OCI-LY1 (cell line): ENCODE results near the gene PRDM15.

Experiments used
- H2AFZ ChIP-seq: fragments of 200-600 bp; sonication (generic), shearing (Covaris generic); 2 replicates; pipeline ENCODE4 v1.6.0; 2014; ENCODE audit warnings: antibody characterized with exemption, mild to moderate bottlenecking, low read length
- H3F3A ChIP-seq: fragments of 200-600 bp; sonication (generic), shearing (Covaris generic); 2 replicates; pipeline ENCODE4 v1.6.0; 2014; ENCODE audit warnings: mild to moderate bottlenecking, antibody characterized with exemption, low read length, moderate library complexity; ENCODE audit not compliant: insufficient read depth
- H3K27ac ChIP-seq: fragments of 200-600 bp; sonication (generic); 2 replicates; pipeline ENCODE4 v1.5.1; 2014; ENCODE audit warnings: low read length, mixed run types, mild to moderate bottlenecking, low read depth; ENCODE audit not compliant: poor library complexity, severe bottlenecking
- H3K27me3 ChIP-seq: fragments of 200-600 bp; sonication (generic); 2 replicates; pipeline ENCODE4 v1.6.0; 2014; ENCODE audit warnings: antibody characterized with exemption, mild to moderate bottlenecking, low read length, moderate library complexity; ENCODE audit not compliant: insufficient read depth
- H3K36me3 ChIP-seq: fragments of 200-600 bp; sonication (generic); 2 replicates; pipeline ENCODE4 v1.6.1; 2014; ENCODE audit warnings: mild to moderate bottlenecking, antibody characterized with exemption, low read length, moderate library complexity, mixed read lengths; ENCODE audit not compliant: insufficient read depth
- H3K4me1 ChIP-seq: fragments of 200-600 bp; sonication (generic); 2 replicates; pipeline ENCODE4 v1.5.1; 2014; ENCODE audit warnings: mild to moderate bottlenecking, low read length, moderate library complexity; ENCODE audit not compliant: insufficient read depth, severe bottlenecking
- H3K4me2 ChIP-seq: fragments of 200-600 bp; sonication (generic), shearing (Covaris generic); 2 replicates; pipeline ENCODE4 v1.6.1; 2014; ENCODE audit warnings: low read length
- H3K4me3 ChIP-seq: fragments of 200-600 bp; sonication (generic); 2 replicates; pipeline ENCODE4 v1.5.1; 2014; ENCODE audit warnings: low read length, low read depth, mild to moderate bottlenecking, mixed read lengths; ENCODE audit not compliant: poor library complexity, severe bottlenecking
- H3K79me2 ChIP-seq: fragments of 200-600 bp; shearing (Covaris generic); 2 replicates; pipeline ENCODE4 v1.6.1; 2016; ENCODE audit warnings: mixed run types, low read length, mixed read lengths; ENCODE audit not compliant: insufficient read depth
- H3K9ac ChIP-seq: fragments of 200-600 bp; sonication (generic), shearing (Covaris generic); 2 replicates; pipeline ENCODE4 v1.6.1; 2014; ENCODE audit warnings: mild to moderate bottlenecking, low read length, mixed read lengths
- H3K9me2 ChIP-seq: fragments of 200-600 bp; sonication (generic), shearing (Covaris generic); 2 replicates; pipeline ENCODE4 v1.6.1; 2014; ENCODE audit warnings: low read depth, mild to moderate bottlenecking, low read length, mixed read lengths
- H3K9me3 ChIP-seq: fragments of 200-600 bp; shearing (Covaris generic); 2 replicates; pipeline ENCODE4 v1.6.1; 2014; ENCODE audit warnings: low read length, mixed read lengths
- H4K20me1 ChIP-seq: fragments of 200-600 bp; sonication (generic), shearing (Covaris generic); 2 replicates; pipeline ENCODE4 v1.6.0; 2016; ENCODE audit warnings: mild to moderate bottlenecking, low read length; ENCODE audit not compliant: insufficient read depth
- EZH2 ChIP-seq: fragments of 200-600 bp; sonication (generic), shearing (Covaris generic); IDR thresholded peaks from 2 replicates; pipeline ENCODE4 v1.8.0; 2017; ENCODE audit warnings: borderline replicate concordance, mixed run types, mild to moderate bottlenecking, antibody characterized with exemption, low read length, moderate library complexity, mixed read lengths
- TF ChIP-seq, protein P1 (sequence below): fragments of 200-600 bp; sonication (generic), shearing (Covaris generic); IDR thresholded peaks from 2 replicates; pipeline ENCODE4 v1.5.1; 2017; ENCODE audit warnings: mild to moderate bottlenecking, antibody characterized with exemption, low read length, moderate library complexity, mixed read lengths

Gene PRDM15

DNA sequence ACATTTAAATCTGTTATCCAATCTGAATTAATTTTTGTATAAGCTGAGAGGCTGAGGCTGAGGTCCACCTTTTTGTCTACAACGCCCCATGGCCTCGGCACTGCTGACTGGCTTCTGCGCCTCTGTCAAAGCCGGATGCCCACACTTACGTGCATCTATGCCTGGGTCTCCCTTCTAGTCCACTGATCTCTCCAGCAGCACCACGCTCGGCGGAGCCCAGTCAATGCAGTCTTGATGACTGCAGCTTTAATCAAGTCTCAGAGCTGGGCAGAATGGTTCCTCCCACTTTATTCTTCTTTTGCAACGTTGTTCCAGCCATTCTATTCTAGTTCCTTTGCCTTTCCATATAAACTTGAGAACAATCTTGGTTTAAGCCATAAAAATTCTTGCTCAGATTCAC is 9.4 kb downstream of the PRDM15 start:
- H3K9ac ChIP-seq: peak overlapping the region; percentile 91
- peak overlapping the region; percentile 100 for H3K27ac ChIP-seq
- H3K36me3 ChIP-seq: no peaks in the 10 kb centered on the region
- peaks cover 8% of the 10 kb centered on the region; the same call in 1 of the 2 replicates for H3F3A ChIP-seq
- TF ChIP-seq, protein P1, sequence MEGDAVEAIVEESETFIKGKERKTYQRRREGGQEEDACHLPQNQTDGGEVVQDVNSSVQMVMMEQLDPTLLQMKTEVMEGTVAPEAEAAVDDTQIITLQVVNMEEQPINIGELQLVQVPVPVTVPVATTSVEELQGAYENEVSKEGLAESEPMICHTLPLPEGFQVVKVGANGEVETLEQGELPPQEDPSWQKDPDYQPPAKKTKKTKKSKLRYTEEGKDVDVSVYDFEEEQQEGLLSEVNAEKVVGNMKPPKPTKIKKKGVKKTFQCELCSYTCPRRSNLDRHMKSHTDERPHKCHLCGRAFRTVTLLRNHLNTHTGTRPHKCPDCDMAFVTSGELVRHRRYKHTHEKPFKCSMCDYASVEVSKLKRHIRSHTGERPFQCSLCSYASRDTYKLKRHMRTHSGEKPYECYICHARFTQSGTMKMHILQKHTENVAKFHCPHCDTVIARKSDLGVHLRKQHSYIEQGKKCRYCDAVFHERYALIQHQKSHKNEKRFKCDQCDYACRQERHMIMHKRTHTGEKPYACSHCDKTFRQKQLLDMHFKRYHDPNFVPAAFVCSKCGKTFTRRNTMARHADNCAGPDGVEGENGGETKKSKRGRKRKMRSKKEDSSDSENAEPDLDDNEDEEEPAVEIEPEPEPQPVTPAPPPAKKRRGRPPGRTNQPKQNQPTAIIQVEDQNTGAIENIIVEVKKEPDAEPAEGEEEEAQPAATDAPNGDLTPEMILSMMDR: no peak
- TF ChIP-seq EZH2: no peak
- no peaks in the 10 kb centered on the region for H4K20me1 ChIP-seq
- peak overlapping the region; percentile 71 for H3K4me2 ChIP-seq
- peaks cover 100% of the 10 kb centered on the region for H3K4me1 ChIP-seq
- H3K79me2 ChIP-seq: no peaks in the 10 kb centered on the region
- H3K9me2 ChIP-seq: no peaks in the 10 kb centered on the region
- H3K4me3 ChIP-seq: peak overlapping the region; percentile 56
- H3K27me3 ChIP-seq: no peaks in the 10 kb centered on the region
- no peak overlapping the region for H2AFZ ChIP-seq
- H3K9me3 ChIP-seq: no peaks in the 10 kb centered on the region

DNA sequence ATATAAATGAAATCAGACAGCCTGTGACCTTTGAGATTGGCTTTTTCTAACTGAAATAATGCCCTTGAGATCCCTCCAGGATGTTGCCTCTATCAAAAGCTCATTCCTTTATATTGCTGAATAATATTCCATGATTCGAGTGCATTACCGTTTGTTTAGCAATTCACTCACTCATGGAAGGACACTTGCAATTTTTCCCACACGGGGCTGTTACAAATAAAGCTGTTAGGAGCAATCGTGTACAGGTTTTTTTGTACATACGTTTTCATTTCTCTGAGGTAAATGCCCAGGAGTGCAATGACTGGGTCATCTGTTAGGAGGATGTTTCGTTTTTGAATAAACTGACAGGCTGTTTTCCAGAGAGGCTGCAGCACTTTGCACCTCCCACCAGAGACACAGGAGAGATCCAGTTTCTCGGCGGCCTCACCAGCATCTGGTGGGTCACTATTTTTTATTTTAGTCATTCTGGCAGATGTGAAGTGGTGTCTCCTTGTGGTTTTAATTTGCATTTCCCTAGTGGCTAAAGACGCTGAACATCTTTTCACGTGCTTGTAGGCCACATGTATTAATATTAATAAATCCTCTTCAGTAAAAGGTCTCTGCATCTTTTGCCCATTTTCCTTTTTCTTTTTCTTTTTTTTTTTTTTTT is 11.0 kb downstream of the PRDM15 start:
- H3K79me2 ChIP-seq: no peaks in the 10 kb centered on the region
- H3K27me3 ChIP-seq: no peaks in the 10 kb centered on the region
- H2AFZ ChIP-seq: no peak overlapping the region
- H3K9me2 ChIP-seq: no peaks in the 10 kb centered on the region
- TF ChIP-seq, protein P1: no peak
- TF ChIP-seq EZH2: no peak
- H3K4me3 ChIP-seq: peak overlapping the region; percentile 57
- no peaks in the 10 kb centered on the region for H3K36me3 ChIP-seq
- H3K4me2 ChIP-seq: peak overlapping the region; percentile 71
- H3K9me3 ChIP-seq: no peaks in the 10 kb centered on the region
- H3F3A ChIP-seq: peaks cover 11% of the 10 kb centered on the region
- peak overlapping the region; percentile 97 for H3K9ac ChIP-seq
- H4K20me1 ChIP-seq: no peaks in the 10 kb centered on the region
- peaks cover 100% of the 10 kb centered on the region for H3K4me1 ChIP-seq
- H3K27ac ChIP-seq: peak overlapping the region; percentile 100

DNA sequence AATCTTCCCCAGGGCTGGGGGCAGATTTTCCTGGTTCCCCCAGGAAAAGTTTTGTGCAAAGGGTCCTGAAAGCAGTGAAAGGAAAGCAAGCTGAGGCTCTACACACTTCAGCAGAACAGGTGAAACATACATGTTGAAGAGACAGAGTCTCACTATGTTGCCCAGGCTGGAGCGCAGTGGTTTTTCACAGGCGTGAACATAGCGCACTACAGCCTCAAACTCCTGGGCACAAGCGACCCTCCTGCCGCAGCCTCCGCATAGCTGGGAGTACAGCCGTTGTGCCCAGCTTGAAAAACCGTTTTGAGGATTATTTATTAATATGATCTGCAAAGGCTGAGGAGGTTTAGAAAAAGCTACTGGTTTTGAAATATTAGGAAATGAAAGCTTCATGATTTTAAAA is 11.8 kb downstream of the PRDM15 start:
- peaks cover 12% of the 10 kb centered on the region for H3F3A ChIP-seq
- peak overlapping the region; percentile 71 for H3K4me2 ChIP-seq
- H4K20me1 ChIP-seq: no peaks in the 10 kb centered on the region
- H3K9ac ChIP-seq: peak overlapping the region; percentile 97
- H3K36me3 ChIP-seq: no peaks in the 10 kb centered on the region
- H3K79me2 ChIP-seq: no peaks in the 10 kb centered on the region
- no peak overlapping the region for H2AFZ ChIP-seq
- no peaks in the 10 kb centered on the region for H3K27me3 ChIP-seq
- H3K4me3 ChIP-seq: peak overlapping the region; percentile 57
- peaks cover 100% of the 10 kb centered on the region for H3K4me1 ChIP-seq
- H3K9me2 ChIP-seq: no peaks in the 10 kb centered on the region
- TF ChIP-seq EZH2: no peak
- TF ChIP-seq, protein P1: no peak
- H3K27ac ChIP-seq: peak overlapping the region; percentile 100
- no peaks in the 10 kb centered on the region for H3K9me3 ChIP-seq
